DOHH2 (cell line): Measurements from ENCODE around the gene TLCD5.

Experiments
- CTCF ChIP-seq: fragments of 200-600 bp; sonication (generic); IDR thresholded peaks from one replicate; pipeline ENCODE4 v1.5.1; 2014; ENCODE audit warnings: antibody characterized with exemption, mild to moderate bottlenecking, low read depth, low read length; ENCODE audit not compliant: poor library complexity, severe bottlenecking
- EZH2phosphoT487 ChIP-seq: fragments of 200-600 bp; sonication (generic); IDR thresholded peaks from 2 replicates; pipeline ENCODE4 v1.6.1; 2017; ENCODE audit warnings: borderline replicate concordance, mild to moderate bottlenecking, antibody characterized with exemption, low read length, moderate library complexity, mixed read lengths

- TF ChIP-seq CTCF (no peak), EZH2phosphoT487 (no peak)
These were observed 34.1 kb upstream of the TLCD5 start for GRCh38 chr11:120290956-120291355.
